LHCN-M2 (cell line): ENCODE results near the gene MAGEH1. TPM values are rescaled to one million over a fixed set of nuclear protein-coding genes. Genes with fewer than 3 reads are reported as not detected.

ENCODE experiments used
- DNase-seq: peaks from one replicate; pipeline ENCODE4 v3.0.0-alpha.2; 2012; ENCODE audit warnings: low read depth
- total RNA-seq: library from RNA; depleted of rRNA; stranded (reverse); fragments of >200 nt; gene quantifications from 2 replicates; pipeline ENCODE4 v1.2.3, GENCODE V29; 2014; rRNA removed

The MAGEH1 gene
- total RNA-seq, 1 experiment from 2014 or later, result 14.8 TPM

DNA sequence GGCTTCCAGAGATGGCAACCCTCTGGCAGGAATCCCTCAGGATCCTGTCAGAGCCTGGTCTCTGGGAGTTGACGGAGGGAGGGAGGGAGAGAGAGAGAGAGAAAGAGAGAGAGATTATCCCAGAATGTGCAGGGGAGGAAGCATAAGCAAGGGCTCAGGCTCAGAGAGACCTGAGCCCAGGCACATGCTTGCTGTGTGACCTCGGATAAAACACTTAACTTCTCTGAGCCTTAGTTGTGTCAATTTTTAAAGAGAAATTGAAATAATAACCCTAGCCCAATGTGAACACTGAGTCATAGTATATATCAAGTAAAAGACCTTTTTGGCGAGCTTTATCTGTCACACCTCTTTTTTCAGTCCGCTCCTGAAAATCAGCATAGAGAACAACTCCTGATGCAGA, 38.2 kb downstream of the MAGEH1 start:
- DNase-seq, result no peak

DNA sequence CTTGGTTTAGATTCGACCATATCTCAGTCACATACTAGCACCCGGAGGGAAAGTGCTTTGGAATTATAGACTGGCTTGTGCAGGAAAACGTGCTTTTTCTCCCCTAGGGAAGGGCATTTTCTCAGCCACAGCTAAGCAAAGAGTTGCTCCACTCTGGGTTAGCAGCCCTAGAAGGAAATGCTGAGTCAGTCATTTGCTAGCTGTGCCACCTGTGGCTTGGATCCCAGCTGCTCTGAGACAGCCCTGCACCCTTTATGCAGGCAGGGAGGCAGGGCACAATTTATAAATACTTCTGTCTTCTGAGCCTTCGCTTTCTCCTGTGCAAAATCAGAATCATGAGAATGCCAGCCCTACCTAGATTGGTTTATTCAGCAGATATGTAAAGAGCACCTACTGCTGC, 39.0 kb downstream of the MAGEH1 start:
- DNase-seq, result no peak

Other genes with a start within 250 kb of the MAGEH1 start
- gene PAGE5, start 231.8 kb upstream of the MAGEH1 start, total RNA-seq, result not detected in 2 replicates
- gene PAGE3, start 187.2 kb upstream of the MAGEH1 start, total RNA-seq, result not detected in 2 replicates
- 0.77 and 1.0 TPM in 2 replicates for gene USP51, start 37.7 kb downstream of the MAGEH1 start, total RNA-seq
- gene FOXR2, start 171.3 kb downstream of the MAGEH1 start, total RNA-seq, result not detected in 2 replicates